ENCODE data around the gene DLX6. TPM values are rescaled to one million over a fixed set of nuclear protein-coding genes. Genes with fewer than 3 reads are reported as not detected.
A peak's percentile ranks its signal among the peaks of the same experiment; 100 is the strongest.

DLX6 gene
- total and polyA plus RNA-seq, 3 donors from 2014 or later = 6.6 to 10.1 (median 7.3) TPM

- no peaks in the 10 kb centered on the region for H3K36me3 ChIP-seq (ENCODE audit: low read depth, missing control alignments)
- H3K9me3 ChIP-seq = no peaks in the 10 kb centered on the region
- TF ChIP-seq CTCF (IDR thresholded peaks at IDR 0.05) = no peak
- no peak for TF ChIP-seq POLR2A (IDR thresholded peaks at IDR 0.05)
- no peaks in the 10 kb centered on the region for H3K4me1 ChIP-seq
- H3K27me3 ChIP-seq = peaks cover 5% of the 10 kb centered on the region
- no peak for DNase-seq
- no peak overlapping the region for H3K27ac ChIP-seq
- intact Hi-C loops (cut with DNase I; ENCODE audit: low total_unique reads) = no loop called here
- 6 to 16% methylated on average over 7 to 22 of the region's 22 CpGs for WGBS, 2 donors
- H3K4me3 ChIP-seq = peak overlapping the region in 1 of 2 donors; percentile 2
Observed at GRCh38 chr7:96989241-96989858, 16.0 kb upstream of the DLX6 start.

- no peak overlapping the region for H3K27ac ChIP-seq
- no peaks in the 10 kb centered on the region for H3K36me3 ChIP-seq (ENCODE audit: low read depth, missing control alignments)
- H3K4me3 ChIP-seq = peak overlapping the region in 1 of 2 donors; percentile 2
- H3K9me3 ChIP-seq = no peaks in the 10 kb centered on the region
- no peak for DNase-seq
- intact Hi-C loops (cut with DNase I; ENCODE audit: low total_unique reads) = no loop called here
- no peaks in the 10 kb centered on the region for H3K4me1 ChIP-seq
- H3K27me3 ChIP-seq = peaks cover 5% of the 10 kb centered on the region
- no peak for TF ChIP-seq POLR2A (IDR thresholded peaks at IDR 0.05)
- TF ChIP-seq CTCF (IDR thresholded peaks at IDR 0.05) = no peak
- WGBS, 2 donors = 19 to 26% methylated on average over 8 of the region's 8 CpGs
Observed at GRCh38 chr7:96989859-96990317, 15.5 kb upstream of the DLX6 start.

- Histone ChIP-seq H3K4me1 (no peaks in the 10 kb centered on the region), H3K27ac (no peak overlapping the region), H3K9me3 (no peaks in the 10 kb centered on the region), H3K4me3 (no peak overlapping the region), H3K36me3 (ENCODE audit: low read depth, missing control alignments) (no peaks in the 10 kb centered on the region), H3K27me3 (peaks cover 5% of the 10 kb centered on the region)
- DNase-seq = no peak
- TF ChIP-seq POLR2A (IDR thresholded peaks at IDR 0.05) (no peak), CTCF (IDR thresholded peaks at IDR 0.05) (no peak)
- intact Hi-C loops (cut with DNase I; ENCODE audit: low total_unique reads) = no loop called here
- 12 to 15% methylated on average over 13 of the region's 13 CpGs for WGBS, 2 donors
Observed at GRCh38 chr7:96991546-96992191, 13.7 kb upstream of the DLX6 start.

GRCh38 chr7:96992192-96993005, 13.0 kb upstream of the DLX6 start:
- no peaks in the 10 kb centered on the region for H3K36me3 ChIP-seq (ENCODE audit: low read depth, missing control alignments)
- peak overlapping the region in 1 of 2 donors; percentile 36 for H3K4me3 ChIP-seq
- no peak overlapping the region for H3K27ac ChIP-seq
- no peak for DNase-seq
- H3K27me3 ChIP-seq = peaks cover 5% of the 10 kb centered on the region
- intact Hi-C loops (cut with DNase I; ENCODE audit: low total_unique reads) = no loop called here
- WGBS, 2 donors = 6 to 14% methylated on average over 41 to 47 of the region's 47 CpGs
- H3K9me3 ChIP-seq = no peaks in the 10 kb centered on the region
- no peak for TF ChIP-seq POLR2A (IDR thresholded peaks at IDR 0.05)
- no peak for TF ChIP-seq CTCF (IDR thresholded peaks at IDR 0.05)
- no peaks in the 10 kb centered on the region for H3K4me1 ChIP-seq
